Natural killer cell treated with Interleukin-12 subunit alpha and Interleukin-12 subunit beta and Interleukin-15 and Interleukin-18, amount 100 ng/mL, for 72 hours (primary cell): ENCODE results near the gene STARD8. TPM values are rescaled to one million over a fixed set of nuclear protein-coding genes. Genes with fewer than 3 reads are reported as not detected.
"Not testable (repeated sequence)": the region's sequence is repeated elsewhere in the genome, so short reads cannot be mapped to it uniquely, and the experiment has no call there.

Source experiments
- ATAC-seq, 2 donors: fragments of 150-1000 bp; cut with Tn5 transposase in 1 of 2; sonication (Bioruptor Pico), chemical (Tn5 transposase) in 1 of 2; 2 replicates each; pipeline ENCODE4 v1.10.0; 2021
- DNase-seq: peaks from one replicate; pipeline ENCODE4 v3.0.0; 2022; ENCODE audit warnings: low spot score
- H3K27ac Mint-ChIP-seq, 2 donors: 1 replicate in 1 of 2; 2 replicates in 1 of 2; pipeline ENCODE4 v1.8.0; 2022; ENCODE audit warnings: mixed read lengths in 2 of 2, mild to moderate bottlenecking in 1 of 2, moderate library complexity in 1 of 2
- H3K27me3 Mint-ChIP-seq, 2 donors: 1 replicate in 1 of 2; 2 replicates in 1 of 2; pipeline ENCODE4 v1.8.0; 2022; ENCODE audit warnings: mixed read lengths in 2 of 2
- H3K36me3 Mint-ChIP-seq: one replicate; pipeline ENCODE4 v1.8.0; 2022; ENCODE audit warnings: mixed read lengths
- H3K4me1 Mint-ChIP-seq, 2 donors: 1 replicate in 1 of 2; 2 replicates in 1 of 2; pipeline ENCODE4 v1.8.0; 2022; ENCODE audit warnings: low read depth in 2 of 2, mixed read lengths in 2 of 2, mild to moderate bottlenecking in 1 of 2
- H3K4me3 Mint-ChIP-seq: one replicate; pipeline ENCODE4 v1.8.0; 2022; ENCODE audit warnings: mixed read lengths
- H3K9me3 Mint-ChIP-seq: 2 replicates; pipeline ENCODE4 v1.8.0; 2022; ENCODE audit warnings: mixed read lengths
- total RNA-seq, 2 donors: library from RNA; stranded (reverse); gene quantifications; one replicate each; pipeline ENCODE4 v1.2.3, GENCODE V29; 2022

STARD8 gene
- total RNA-seq, result 1 to 10 TPM in 1 of 2 donors, under 1 TPM in 1; 0.86 to 3.1 TPM

DNA sequence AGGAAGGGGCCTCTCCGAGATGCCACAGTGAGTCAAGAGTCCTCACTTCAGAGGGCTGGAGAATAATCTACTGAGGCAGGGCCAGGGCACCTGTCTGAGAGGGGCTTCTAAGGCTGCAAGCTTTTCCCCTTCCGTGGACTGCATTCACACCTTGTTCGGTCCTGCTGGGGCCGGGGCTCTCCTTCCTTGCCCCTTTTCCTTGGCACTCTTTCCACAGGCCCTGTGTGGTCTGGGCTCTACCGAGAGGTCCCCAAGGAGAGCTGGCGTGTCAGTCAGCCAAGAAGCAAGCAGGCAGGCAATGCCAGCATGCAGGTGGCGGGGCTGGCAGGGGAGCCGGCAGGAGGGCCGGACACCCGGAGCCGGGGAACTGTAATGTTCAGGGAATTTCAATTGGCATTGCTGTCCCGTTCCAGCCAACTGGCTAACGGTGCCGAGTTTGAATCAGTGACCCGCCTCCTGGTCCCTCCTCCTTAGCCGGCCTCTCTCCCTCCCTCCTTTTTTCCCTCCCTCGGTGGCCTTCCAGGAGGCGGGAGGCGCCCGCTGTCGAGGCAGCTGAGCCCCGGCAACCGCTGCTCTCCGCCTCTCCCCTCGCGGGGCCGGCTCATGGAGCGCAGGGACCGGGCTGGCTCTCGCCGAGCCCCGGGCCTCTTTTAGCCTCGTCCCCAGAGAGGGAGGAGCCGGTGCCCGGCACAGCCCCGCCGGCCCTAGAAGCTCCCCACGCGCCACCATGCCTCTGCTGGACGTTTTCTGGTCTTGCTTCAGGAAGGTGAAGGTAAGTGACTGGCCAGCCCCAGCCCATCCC, at the start of gene STARD8:
TSS of gene STARD8 (plus strand) at position 511 of the 802 bp plus-strand sequence. CDS start at position 728, 217 bp downstream.
- H3K4me1 Mint-ChIP-seq, result no peaks in the 10 kb centered on the region
- H3K27me3 Mint-ChIP-seq, result peaks cover 9 to 10% of the 10 kb centered on the region in 2 donors
- H3K9me3 Mint-ChIP-seq, result no peaks in the 10 kb centered on the region
- DNase-seq (no peak), ATAC-seq (peak in 1 of 2 donors; percentile 3)
- no peak within 1 kb of the TSS for H3K27ac Mint-ChIP-seq
- no peaks in the 10 kb centered on the region for H3K36me3 Mint-ChIP-seq
- no peak within 1 kb of the TSS for H3K4me3 Mint-ChIP-seq

DNA sequence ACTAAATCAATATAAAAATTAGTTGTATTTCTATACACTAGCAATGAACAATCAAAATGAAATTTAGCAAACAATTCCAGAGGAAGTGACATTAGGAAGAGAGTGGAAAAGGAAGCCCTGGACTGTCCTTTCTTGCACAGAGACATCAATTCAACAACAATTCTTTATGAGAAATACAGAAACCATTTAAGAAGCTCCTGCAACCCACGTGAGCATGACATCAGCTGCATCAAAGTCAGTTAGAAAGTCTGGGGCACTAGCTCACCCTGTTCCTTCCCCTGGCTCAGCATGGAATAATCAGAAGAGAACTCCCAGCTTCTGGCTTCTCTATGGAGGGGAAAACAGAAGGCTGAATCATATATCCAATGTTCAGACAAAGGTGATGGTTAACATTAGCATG, 48.6 kb upstream of the STARD8 start:
- no peak overlapping the region for H3K27ac Mint-ChIP-seq

DNA sequence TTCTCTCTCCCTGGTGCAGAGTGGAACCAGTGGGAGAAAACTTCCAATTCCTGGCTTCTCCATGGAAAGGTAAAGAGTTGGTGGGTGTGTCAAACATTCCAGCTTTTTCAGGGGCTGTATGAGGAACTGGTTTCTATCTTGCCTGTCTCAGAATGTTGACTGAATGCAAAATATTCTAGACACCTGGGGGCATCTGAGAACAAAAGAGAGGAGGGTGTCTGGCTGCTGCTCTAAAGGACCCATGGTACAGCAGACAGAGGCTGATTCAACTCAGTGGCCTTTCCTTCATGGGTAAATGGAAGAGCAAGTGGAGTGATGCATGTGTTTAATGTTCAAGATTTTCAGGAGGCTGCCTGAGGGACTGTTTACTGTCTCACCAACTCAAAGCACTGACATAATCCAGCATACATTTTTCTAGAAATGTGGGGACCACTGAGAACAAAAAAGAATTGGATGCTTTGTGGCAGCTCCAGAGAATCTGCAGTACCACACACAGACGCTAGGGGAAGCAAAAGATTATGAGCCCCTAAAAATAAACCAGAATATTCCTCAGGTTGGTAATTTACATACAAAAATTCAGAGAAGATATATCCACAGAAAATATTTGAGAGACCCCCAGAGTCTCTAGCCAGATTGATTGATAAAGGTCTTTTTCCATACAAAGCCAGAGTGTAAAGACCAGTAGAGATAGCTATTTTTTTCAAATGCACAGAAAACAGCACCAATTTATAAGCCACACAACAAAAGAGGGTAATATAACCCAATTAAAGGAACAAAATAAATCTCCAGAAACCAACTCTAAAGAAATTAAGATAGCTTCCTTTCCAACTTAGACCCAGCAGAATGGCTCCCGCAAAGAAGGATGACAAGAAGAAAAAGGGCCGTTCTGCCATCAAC, 48.0 kb upstream of the STARD8 start:
- DNase-seq (no peak), ATAC-seq (no peak)
- H3K36me3 Mint-ChIP-seq, result peaks cover 16% of the 10 kb centered on the region
- no peaks in the 10 kb centered on the region for H3K4me1 Mint-ChIP-seq
- H3K9me3 Mint-ChIP-seq, result peaks cover 5% of the 10 kb centered on the region
- peaks cover 0 to 4% of the 10 kb centered on the region in 2 donors for H3K27me3 Mint-ChIP-seq
- no peak overlapping the region for H3K27ac Mint-ChIP-seq
- no peak overlapping the region for H3K4me3 Mint-ChIP-seq

More for the DNA sequence above, 48.6 kb upstream of the STARD8 start:
- no peak for DNase-seq
- Mint-ChIP-seq H3K36me3 (peaks cover 22% of the 10 kb centered on the region), H3K4me1 (no peaks in the 10 kb centered on the region), H3K27me3 (peaks cover 0 to 4% of the 10 kb centered on the region in 2 donors), H3K4me3 (no peak overlapping the region), H3K9me3 (peaks cover 8% of the 10 kb centered on the region)
- no peak for ATAC-seq

DNA sequence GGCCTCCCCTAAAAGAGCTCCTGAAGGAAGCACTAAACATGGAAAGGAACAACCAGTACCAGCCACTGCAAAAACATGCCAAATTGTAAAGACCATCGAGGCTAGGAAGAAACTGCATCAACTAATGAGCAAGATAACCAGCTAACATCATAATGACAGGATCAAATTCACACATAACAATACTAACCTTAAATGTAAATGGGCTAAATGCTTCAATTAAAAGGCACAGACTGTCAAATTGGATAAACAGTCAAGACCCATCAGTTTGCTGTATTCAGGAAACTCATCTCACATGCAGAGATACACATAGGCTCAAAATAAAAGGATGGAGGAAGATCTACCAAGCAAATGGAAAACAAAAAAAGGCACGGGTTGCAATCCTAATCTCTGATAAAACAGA, 43.2 kb upstream of the STARD8 start:
- not testable (repeated sequence) for H3K4me1 Mint-ChIP-seq, DNase-seq, ATAC-seq, H3K4me3 Mint-ChIP-seq, H3K27ac Mint-ChIP-seq, H3K36me3 Mint-ChIP-seq, H3K27me3 Mint-ChIP-seq, H3K9me3 Mint-ChIP-seq

DNA sequence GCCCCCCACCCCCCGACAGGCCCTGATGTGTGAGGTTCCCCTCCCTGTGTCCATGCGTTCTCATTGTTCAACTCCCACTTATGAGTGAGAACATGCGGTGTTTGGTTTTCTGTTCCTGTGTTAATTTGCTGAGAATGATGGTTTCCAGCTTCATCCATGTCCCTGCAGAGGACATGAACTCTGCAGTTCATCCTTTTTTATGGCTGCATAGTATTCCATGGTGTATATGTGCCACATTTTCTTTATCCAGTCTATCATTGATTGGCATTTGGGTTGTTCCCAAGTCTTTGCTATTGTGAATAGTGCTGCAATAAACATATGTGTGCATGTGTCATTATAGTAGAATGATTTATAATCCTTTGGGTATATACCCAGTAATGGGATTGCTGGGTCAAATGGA, 32.7 kb upstream of the STARD8 start:
- not testable (repeated sequence) for H3K4me1 Mint-ChIP-seq, H3K4me3 Mint-ChIP-seq, H3K27me3 Mint-ChIP-seq, ATAC-seq, H3K27ac Mint-ChIP-seq, DNase-seq, H3K9me3 Mint-ChIP-seq, H3K36me3 Mint-ChIP-seq

DNA sequence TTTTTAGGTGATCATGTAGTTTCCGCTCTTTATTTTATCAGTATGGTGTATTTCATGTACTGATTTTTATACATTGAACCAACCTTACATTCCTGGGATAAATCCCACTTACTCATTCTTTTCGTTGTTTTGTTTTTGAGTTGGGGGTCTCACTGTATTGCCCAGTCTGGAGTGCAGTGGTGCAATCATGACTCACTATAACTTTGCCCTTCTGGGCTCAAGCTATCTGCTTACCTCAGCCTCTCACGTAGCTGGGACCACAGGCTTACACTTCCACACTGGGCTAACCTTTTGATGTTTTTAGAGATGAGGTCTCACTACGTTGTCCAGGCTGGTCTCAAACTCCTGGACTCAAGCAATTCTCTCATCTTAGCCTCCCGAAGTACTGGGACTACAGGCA, 19.5 kb upstream of the STARD8 start:
- Mint-ChIP-seq H3K36me3 (no peaks in the 10 kb centered on the region), H3K4me1 (no peaks in the 10 kb centered on the region), H3K27me3 (peaks cover 0 to 25% of the 10 kb centered on the region in 2 donors), H3K27ac (no peak overlapping the region), H3K9me3 (no peaks in the 10 kb centered on the region), H3K4me3 (no peak overlapping the region)
- ATAC-seq (no peak), DNase-seq (no peak)

DNA sequence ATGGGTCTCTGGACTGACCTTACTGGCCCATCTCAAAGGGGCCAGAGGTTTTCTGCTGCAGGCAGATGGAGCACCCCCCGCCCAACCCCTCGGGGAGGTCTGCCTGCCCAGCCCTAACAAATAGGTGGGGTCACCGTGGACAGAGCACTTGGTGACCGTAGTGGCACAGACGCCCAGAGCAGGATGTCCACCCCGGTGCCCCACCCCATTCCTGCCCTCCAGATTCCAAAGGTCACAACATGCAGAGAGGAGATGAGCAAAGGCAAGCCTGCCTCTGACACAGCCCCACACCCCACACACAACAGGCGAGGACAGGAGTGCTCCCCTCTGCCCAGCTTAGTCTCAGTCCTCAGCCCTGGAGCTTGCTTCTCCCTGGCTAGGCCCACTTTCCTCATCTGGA, 17.5 kb upstream of the STARD8 start:
- H3K27me3 Mint-ChIP-seq, result peaks cover 0 to 22% of the 10 kb centered on the region in 2 donors
- not testable (repeated sequence) for H3K4me1 Mint-ChIP-seq, H3K36me3 Mint-ChIP-seq, DNase-seq, H3K27ac Mint-ChIP-seq, H3K9me3 Mint-ChIP-seq, H3K4me3 Mint-ChIP-seq
- ATAC-seq, result peak in 1 of 2 donors; percentile 56

GRCh38 chrX:68631336-68631735, 16.1 kb upstream of the STARD8 start:
- Mint-ChIP-seq H3K27ac (no peak overlapping the region), H3K4me1 (no peaks in the 10 kb centered on the region), H3K9me3 (no peaks in the 10 kb centered on the region), H3K27me3 (peaks cover 0 to 17% of the 10 kb centered on the region in 2 donors), H3K4me3 (no peak overlapping the region), H3K36me3 (no peaks in the 10 kb centered on the region)
- DNase-seq (no peak), ATAC-seq (no peak)

GRCh38 chrX:68632491-68632890, 15.0 kb upstream of the STARD8 start:
- no peak overlapping the region for H3K4me3 Mint-ChIP-seq
- no peak for DNase-seq
- no peak overlapping the region for H3K27ac Mint-ChIP-seq
- H3K4me1 Mint-ChIP-seq, result no peaks in the 10 kb centered on the region
- H3K27me3 Mint-ChIP-seq, result peaks cover 0 to 17% of the 10 kb centered on the region in 2 donors
- no peak for ATAC-seq
- no peaks in the 10 kb centered on the region for H3K9me3 Mint-ChIP-seq
- no peaks in the 10 kb centered on the region for H3K36me3 Mint-ChIP-seq

DNA sequence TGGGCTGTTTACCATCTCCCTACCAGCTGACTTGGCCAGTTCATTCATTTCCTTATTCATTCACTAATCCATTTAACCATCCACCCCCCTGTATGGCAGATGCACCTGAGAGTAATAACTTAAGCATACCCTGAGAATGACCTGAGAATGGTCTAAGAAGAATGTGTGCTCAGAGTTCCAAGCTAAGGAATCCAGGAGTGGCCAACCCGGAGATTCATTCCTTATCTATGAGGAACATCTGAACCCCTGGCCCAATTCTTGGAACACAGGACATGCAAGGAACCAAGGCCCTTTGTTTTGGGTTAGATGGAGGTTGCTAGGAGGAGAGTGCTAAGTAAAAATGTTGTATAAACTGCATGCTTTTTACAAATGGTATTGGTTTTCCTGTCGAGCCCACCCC, 13.5 kb upstream of the STARD8 start:
- DNase-seq (no peak), ATAC-seq (no peak)
- Mint-ChIP-seq H3K9me3 (no peaks in the 10 kb centered on the region), H3K27me3 (peaks cover 0 to 9% of the 10 kb centered on the region in 2 donors), H3K4me1 (no peaks in the 10 kb centered on the region), H3K27ac (no peak overlapping the region), H3K36me3 (no peaks in the 10 kb centered on the region), H3K4me3 (no peak overlapping the region)

- ATAC-seq (no peak), DNase-seq (no peak)
- Mint-ChIP-seq H3K27me3 (peaks cover 0 to 9% of the 10 kb centered on the region in 2 donors), H3K4me1 (no peaks in the 10 kb centered on the region), H3K4me3 (no peak overlapping the region), H3K9me3 (no peaks in the 10 kb centered on the region), H3K36me3 (no peaks in the 10 kb centered on the region), H3K27ac (no peak overlapping the region)
These were observed 12.7 kb upstream of the STARD8 start for GRCh38 chrX:68634649-68635227.

DNA sequence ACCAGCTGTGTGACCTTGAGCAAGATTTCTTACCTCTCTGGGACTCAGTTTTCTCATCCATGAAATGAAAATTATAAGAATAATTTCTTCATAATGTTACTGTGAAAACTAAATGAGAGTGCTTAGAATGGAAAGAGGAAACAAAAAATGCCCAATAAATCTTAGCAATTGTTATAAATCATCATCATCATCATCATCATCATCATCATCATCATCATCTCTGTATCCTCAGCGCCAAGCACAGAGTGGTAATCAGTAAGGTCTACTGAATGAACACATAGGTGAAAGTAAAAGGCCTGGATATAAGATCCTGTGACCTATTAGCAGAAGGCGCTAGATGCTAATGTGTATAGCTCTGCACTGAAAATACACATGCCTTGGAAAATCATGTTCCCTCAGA, 6.8 kb upstream of the STARD8 start:
- ATAC-seq, result no peak
- DNase-seq, result no peak
- H3K9me3 Mint-ChIP-seq, result no peaks in the 10 kb centered on the region
- no peaks in the 10 kb centered on the region for H3K27me3 Mint-ChIP-seq
- H3K4me1 Mint-ChIP-seq, result no peaks in the 10 kb centered on the region
- H3K4me3 Mint-ChIP-seq, result no peak overlapping the region
- H3K27ac Mint-ChIP-seq, result no peak overlapping the region
- H3K36me3 Mint-ChIP-seq, result no peaks in the 10 kb centered on the region

GRCh38 chrX:68644861-68645260, 2.6 kb upstream of the STARD8 start:
- H3K27me3 Mint-ChIP-seq, result peaks cover 7 to 10% of the 10 kb centered on the region in 2 donors
- DNase-seq (no peak), ATAC-seq (no peak)
- H3K4me1 Mint-ChIP-seq, result no peaks in the 10 kb centered on the region
- H3K27ac Mint-ChIP-seq, result no peak overlapping the region
- no peaks in the 10 kb centered on the region for H3K36me3 Mint-ChIP-seq
- no peak overlapping the region for H3K4me3 Mint-ChIP-seq
- H3K9me3 Mint-ChIP-seq, result no peaks in the 10 kb centered on the region

GRCh38 chrX:68646421-68646820, 1.0 kb upstream of the STARD8 start:
- ATAC-seq, result no peak
- Mint-ChIP-seq H3K27me3 (peaks cover 9 to 10% of the 10 kb centered on the region in 2 donors), H3K4me3 (no peak overlapping the region), H3K27ac (no peak overlapping the region), H3K9me3 (no peaks in the 10 kb centered on the region), H3K36me3 (no peaks in the 10 kb centered on the region), H3K4me1 (no peaks in the 10 kb centered on the region)
- no peak for DNase-seq
